H1 (cell line): ENCODE data around the gene FAM161A. TPM values are rescaled to one million over a fixed set of nuclear protein-coding genes. Genes with fewer than 3 reads are reported as not detected.

Experiments
- CTCF ChIA-PET: fragments of 300-600 bp; sonication (Branson Sonifier 250); formaldehyde crosslinking; loops from one replicate; lab custom pipeline; 2021; ENCODE audit not compliant: partially characterized antibody; lab: Charles Lee
- POLR2A ChIA-PET: fragments of 300-600 bp; sonication (Branson Sonifier 250); formaldehyde crosslinking; loops from one replicate; lab custom pipeline; 2021; ENCODE audit warnings: inconsistent platforms; ENCODE audit not compliant: partially characterized antibody; lab: Charles Lee
- DNase-seq, 2 experiments: peaks; one replicate each; pipeline versions ENCODE4 v3.0.0 to v3.0.0-alpha.2; 2010 to 2022; ENCODE audit warnings: low spot score in 2 of 2, low read depth in 1 of 2, mixed read lengths in 1 of 2
- FAIRE-seq: peaks from 2 replicates; lab custom pipeline; 2011; peaks lifted over from hg19 to GRCh38; lab: Jason Lieb, UNC
- H2AFZ ChIP-seq: 2 replicates; pipeline ENCODE4 v1.8.1; 2012; ENCODE audit warnings: low read length, inconsistent platforms
- H2AK5ac ChIP-seq: 2 replicates; pipeline ENCODE4 v1.6.1; 2013; ENCODE audit warnings: low read depth, low read length
- H2BK120ac ChIP-seq: replicated peaks from 2 replicates; pipeline ENCODE3; 2013; ENCODE audit warnings: low read depth, low read length, inconsistent platforms
- H2BK12ac ChIP-seq: 2 replicates; pipeline ENCODE4 v1.6.1; 2013; ENCODE audit warnings: low read depth, low read length
- H2BK15ac ChIP-seq: 2 replicates; pipeline ENCODE4 v1.6.1; 2013; ENCODE audit warnings: low read length
- H2BK20ac ChIP-seq: 2 replicates; pipeline ENCODE4 v1.6.1; 2013; ENCODE audit warnings: low read length
- H2BK5ac ChIP-seq: 2 replicates; pipeline ENCODE4 v1.6.1; 2013; ENCODE audit warnings: low read depth, low read length
- H3K14ac ChIP-seq: 2 replicates; pipeline ENCODE4 v1.6.1; 2013; ENCODE audit warnings: inconsistent platforms; ENCODE audit not compliant: insufficient read length
- H3K18ac ChIP-seq: 2 replicates; pipeline ENCODE4 v1.6.1; 2013; ENCODE audit warnings: low read length; ENCODE audit errors: extremely low read depth
- H3K23ac ChIP-seq: 2 replicates; pipeline ENCODE4 v1.6.1; 2013; ENCODE audit warnings: inconsistent platforms; ENCODE audit not compliant: insufficient read length
- H3K23me2 ChIP-seq: 2 replicates; pipeline ENCODE4 v1.6.1; 2013; ENCODE audit warnings: low read depth, low read length
- H3K27ac ChIP-seq: 2 replicates; pipeline ENCODE4 v1.6.1; 2011; ENCODE audit warnings: low read depth, low read length, inconsistent platforms
- H3K27me3 ChIP-seq, 4 experiments: replicated peaks in 1 of 4; 1 replicate in 1 of 4; 2 replicates in 3 of 4; pipeline versions ENCODE4 v1.6.1 to v1.8.1; 2011 to 2013; ENCODE audit warnings: low read length in 3 of 4, mild to moderate bottlenecking in 3 of 4, inconsistent platforms in 2 of 4, mixed read lengths in 2 of 4, moderate library complexity in 1 of 4; ENCODE audit not compliant: control insufficient read depth in 3 of 4, insufficient read depth in 3 of 4; ENCODE audit errors: extremely low read depth in 1 of 4
- H3K36me3 ChIP-seq, 4 experiments: 2 replicates each; pipeline versions ENCODE4 v1.6.1 to v1.8.1; 2011 to 2013; ENCODE audit warnings: mild to moderate bottlenecking in 4 of 4, low read length in 3 of 4, moderate library complexity in 2 of 4, control low read depth in 1 of 4, inconsistent platforms in 1 of 4; ENCODE audit not compliant: insufficient read depth in 4 of 4, control insufficient read depth in 2 of 4
- H3K4ac ChIP-seq: replicated peaks from 2 replicates; pipeline ENCODE3; 2013; ENCODE audit warnings: low read length, low read depth, mixed read lengths, inconsistent platforms; ENCODE audit not compliant: insufficient read length
- H3K4me1 ChIP-seq, 4 experiments: replicated peaks in 1 of 4; 1 replicate in 1 of 4; 2 replicates in 3 of 4; pipeline versions ENCODE4 v1.6.1 to v1.8.1; 2011 to 2013; ENCODE audit warnings: low read length in 3 of 4, inconsistent platforms in 2 of 4, mixed read lengths in 1 of 4; ENCODE audit not compliant: insufficient read depth in 4 of 4, control insufficient read depth in 3 of 4
- H3K4me2 ChIP-seq, 2 experiments: 2 replicates each; pipeline versions ENCODE4 v1.6.1 to v1.8.1; 2011 to 2013; ENCODE audit warnings: low read depth in 2 of 2, low read length in 2 of 2, control low read depth in 1 of 2, inconsistent platforms in 1 of 2, mild to moderate bottlenecking in 1 of 2; ENCODE audit not compliant: insufficient read depth in 1 of 2
- H3K4me3 ChIP-seq, 4 experiments: fragments of 200-600, 300-600 bp in 1 of 4; sonication (generic), shearing (Covaris generic), sonication (Bioruptor Twin) in 1 of 4; 2 replicates each; pipeline versions ENCODE4 v1.5.1 to v1.8.1; 2011 to 2016; ENCODE audit warnings: low read length in 4 of 4, low read depth in 3 of 4, control low read depth in 2 of 4, inconsistent platforms in 2 of 4, mild to moderate bottlenecking in 2 of 4, mixed read lengths in 1 of 4, moderate library complexity in 1 of 4; ENCODE audit not compliant: insufficient read depth in 2 of 4; ENCODE audit errors: extremely low read depth in 1 of 4
- H3K56ac ChIP-seq: replicated peaks from 2 replicates; pipeline ENCODE3; 2013; ENCODE audit warnings: low read depth, mild to moderate bottlenecking, mixed read lengths, low read length, inconsistent platforms; ENCODE audit not compliant: insufficient read length
- H3K79me1 ChIP-seq: 2 replicates; pipeline ENCODE4 v1.6.1; 2013; ENCODE audit warnings: low read depth, low read length, control low read depth
- H3K79me2 ChIP-seq, 2 experiments: 2 replicates each; pipeline versions ENCODE4 v1.6.1 to v1.8.1; 2012 to 2013; ENCODE audit warnings: low read length in 2 of 2, mild to moderate bottlenecking in 2 of 2, inconsistent platforms in 1 of 2; ENCODE audit not compliant: insufficient read depth in 2 of 2, control insufficient read depth in 1 of 2
- H3K9ac ChIP-seq, 4 experiments: replicated peaks in 1 of 4; 1 replicate in 1 of 4; 2 replicates in 3 of 4; pipeline versions ENCODE4 v1.6.1 to v1.8.1; 2011 to 2013; ENCODE audit warnings: low read depth in 3 of 4, low read length in 3 of 4, control low read depth in 2 of 4, mild to moderate bottlenecking in 2 of 4, moderate library complexity in 2 of 4, inconsistent platforms in 1 of 4; ENCODE audit errors: extremely low read depth in 1 of 4
- H3K9me3 ChIP-seq, 2 experiments: 2 replicates each; pipeline versions ENCODE4 v1.6.1 to v1.8.1; 2012 to 2013; ENCODE audit warnings: mild to moderate bottlenecking in 2 of 2, moderate library complexity in 2 of 2, control low read depth in 1 of 2, inconsistent platforms in 1 of 2, low read depth in 1 of 2, low read length in 1 of 2, mixed read lengths in 1 of 2; ENCODE audit not compliant: insufficient read depth in 2 of 2
- H4K20me1 ChIP-seq, 2 experiments: replicated peaks in 1 of 2; 2 replicates each; pipeline versions ENCODE3 to v1.8.1; 2011 to 2013; ENCODE audit warnings: inconsistent platforms in 2 of 2, low read length in 2 of 2, mild to moderate bottlenecking in 1 of 2; ENCODE audit not compliant: insufficient read depth in 2 of 2, control insufficient read depth in 1 of 2
- H4K5ac ChIP-seq: 2 replicates; pipeline ENCODE4 v1.6.1; 2013; ENCODE audit warnings: low read length, low read depth, mixed read lengths, inconsistent platforms; ENCODE audit not compliant: insufficient read length
- H4K8ac ChIP-seq: 2 replicates; pipeline ENCODE4 v1.8.0; 2013; ENCODE audit warnings: mild to moderate bottlenecking, moderate library complexity, low read length, inconsistent platforms; ENCODE audit not compliant: insufficient read depth; ENCODE audit errors: extremely low read depth
- H4K91ac ChIP-seq: replicated peaks from 2 replicates; pipeline ENCODE3; 2013; ENCODE audit warnings: low read length, mixed read lengths, inconsistent platforms; ENCODE audit not compliant: insufficient read length
- BACH1 ChIP-seq: IDR thresholded peaks from 2 replicates; pipeline ENCODE4 v1.6.1; 2012; ENCODE audit warnings: low read length, improper control_type of control experiment
- BRCA1 ChIP-seq: IDR thresholded peaks from 2 replicates; pipeline ENCODE4 v1.6.1; 2012; ENCODE audit warnings: low read depth, low read length, improper control_type of control experiment
- CTCF ChIP-seq, 3 experiments: IDR thresholded peaks; 1 replicate in 2 of 3; 2 replicates in 1 of 3; pipeline versions ENCODE4 v1.5.1 to v1.6.1; 2011; ENCODE audit warnings: low read length in 3 of 3, mild to moderate bottlenecking in 3 of 3, inconsistent platforms in 2 of 3, low read depth in 1 of 3, moderate library complexity in 1 of 3; ENCODE audit not compliant: insufficient read depth in 1 of 3; ENCODE audit errors: control extremely low read depth in 1 of 3
- GTF2F1 ChIP-seq: IDR thresholded peaks from 2 replicates; pipeline ENCODE4 v1.6.1; 2012; ENCODE audit warnings: low read depth, low read length, improper control_type of control experiment, borderline replicate concordance
- KDM1A ChIP-seq: fragments of 200-600, 300-600 bp; sonication (generic); IDR thresholded peaks from 2 replicates; pipeline ENCODE4 v1.7.1; 2016; ENCODE audit warnings: mild to moderate bottlenecking, low read length, borderline replicate concordance
- RBBP5 ChIP-seq: IDR thresholded peaks from 2 replicates; pipeline ENCODE4 v1.7.1; 2012; ENCODE audit warnings: low read depth, mild to moderate bottlenecking, inconsistent platforms, low read length, moderate library complexity, borderline replicate concordance
- RFX5 ChIP-seq: IDR thresholded peaks from 2 replicates; pipeline ENCODE4 v1.6.1; 2011; ENCODE audit warnings: low read depth, low read length, improper control_type of control experiment, borderline replicate concordance
- SIX5 ChIP-seq: IDR thresholded peaks from 2 replicates; pipeline ENCODE4 v1.6.1; 2011; ENCODE audit warnings: mild to moderate bottlenecking, low read depth, low read length
- SP1 ChIP-seq: IDR thresholded peaks from 2 replicates; pipeline ENCODE4 v1.6.1; 2011; ENCODE audit warnings: low read depth, low read length
- SRF ChIP-seq: IDR thresholded peaks from 2 replicates; pipeline ENCODE4 v1.6.1; 2011; ENCODE audit warnings: mild to moderate bottlenecking, low read depth, low read length, moderate library complexity
- ZNF274 ChIP-seq: IDR thresholded peaks from 2 replicates; pipeline ENCODE4 v1.7.0; 2012; ENCODE audit warnings: low read length, borderline replicate concordance; ENCODE audit errors: extremely low read depth
- WGBS, 2 experiments: shearing (Covaris generic) in 1 of 2; methylation state at CpG; one replicate each; pipeline versions ENCODE4 v1.1.6 to v1.1.7; 2013 to 2015; ENCODE audit warnings: low lambda C conversion rate in 2 of 2, mixed read lengths in 2 of 2, inconsistent platforms in 1 of 2, low coverage in 1 of 2, missing lambda C conversion rate in 1 of 2; ENCODE audit not compliant: insufficient replicate concordance in 2 of 2, insufficient coverage in 1 of 2, insufficient read length in 1 of 2; ENCODE audit errors: extremely low coverage in 1 of 2, missing lambda C conversion rate in 1 of 2; 5-methylcytosine and 5-hydroxymethylcytosine counted together
- polyA plus RNA-seq, 7 experiments: library from polyadenylated mRNA; depleted of rRNA in 3 of 7; stranded (reverse) in 5 of 7; unstranded in 2 of 7; fragments of >200 nt in 5 of 7; fragments of 200-250 nt in 2 of 7; gene quantifications; 1 replicate in 5 of 7; 2 replicates in 1 of 7; 4 replicates in 1 of 7; pipeline versions ENCODE4 v1.2.1 to v1.2.3, GENCODE V29; 2011 to 2013; ENCODE audit warnings: missing spikeins in 2 of 7, mixed read lengths in 2 of 7
- total RNA-seq: library from RNA; stranded (reverse); fragmentation: NEBNext Ultra II Directional; extraction: Animal tissue kit (Norgen Biotek cat#: 25700); gene quantifications from 2 replicates; pipeline ENCODE4 v1.2.1, GENCODE V29; 2021

FAM161A gene
- total and polyA plus RNA-seq, 2 of the 8 experiments (the other 6 are each of a cell fraction or from before 2014, with no cell fraction given), result 1.6 to 9.7 TPM

DNA sequence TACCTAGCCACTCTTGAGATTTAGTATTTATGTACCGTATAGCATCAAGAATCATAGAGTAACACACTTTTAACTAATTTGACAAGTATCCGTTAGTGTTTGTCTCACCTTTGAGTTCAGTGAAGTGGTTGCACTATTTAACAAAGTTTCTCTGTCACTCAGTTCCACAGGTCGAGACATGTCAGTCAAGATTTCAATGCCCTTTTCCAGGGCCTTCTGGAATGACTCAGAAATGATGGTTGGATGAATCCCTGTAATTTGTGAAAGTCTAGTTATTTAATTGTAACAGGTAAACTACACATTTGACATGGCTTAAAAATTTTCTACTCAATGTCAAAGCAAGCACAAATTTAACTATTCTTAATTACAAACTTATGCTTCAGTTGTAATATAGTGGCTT lies 24.9 kb upstream of the FAM161A start:
- Histone ChIP-seq H3K9me3 (no peaks in the 10 kb centered on the region), H3K23me2 (no peaks in the 10 kb centered on the region), H3K79me2 (peaks cover 0 to 10% of the 10 kb centered on the region in 2 experiments; a peak in 1 of 4 replicates), H4K20me1 (peaks cover 1% of the 10 kb centered on the region in 2 experiments), H3K4me2 (no peak overlapping the region), H3K4me1 (no peaks in the 10 kb centered on the region), H2BK120ac (no peak overlapping the region), H3K4ac (no peak overlapping the region), H3K27ac (no peak overlapping the region), H2BK20ac (no peak overlapping the region), H4K91ac (no peak overlapping the region), H3K14ac (no peak overlapping the region), H3K9ac (no peak overlapping the region), H3K4me3 (no peak overlapping the region), H4K8ac (no peak overlapping the region), H2BK12ac (no peak overlapping the region), H3K36me3 (peaks cover 35 to 99% (median 75%) of the 10 kb centered on the region in 4 experiments), H3K27me3 (no peaks in the 10 kb centered on the region), H2BK5ac (no peak overlapping the region), H3K18ac (no peak overlapping the region), H3K79me1 (no peaks in the 10 kb centered on the region), H3K56ac (no peak overlapping the region), H2AFZ (no peak overlapping the region), H4K5ac (no peak overlapping the region), H2BK15ac (no peak overlapping the region), H3K23ac (no peak overlapping the region), H2AK5ac (no peak overlapping the region)
- CTCF ChIA-PET, result interaction anchor here (0.6 to 0.7 kb wide), 2 partner anchors 122 to 372 kb away, joined by 3 to 4 read pairs; no protein-coding TSS in a partner anchor
- POLR2A ChIA-PET, result interaction anchor here (0.8 to 3.3 kb wide), 5 partner anchors 7 to 16 kb away, joined by 4 to 21 read pairs (median 5); no protein-coding TSS in a partner anchor
- no peak for FAIRE-seq
- no peak for TF ChIP-seq RBBP5
- TF ChIP-seq GTF2F1, result no peak
- no peak for TF ChIP-seq SP1
- TF ChIP-seq CTCF (IDR thresholded peaks at IDR 0.05; ENCODE audit: control extremely low read depth in 1 of 3, insufficient read depth in 1 of 3, low read depth in 1 of 3, low read length in 3 of 3), result no peak
- no peak for TF ChIP-seq BRCA1
- no peak for TF ChIP-seq SIX5
- TF ChIP-seq RFX5, result no peak
- TF ChIP-seq ZNF274, result no peak
- no peak for TF ChIP-seq BACH1
- no peak for TF ChIP-seq KDM1A
- no peak for TF ChIP-seq SRF
- 95% methylated on average over 3 of the region's 3 CpGs; no CpG with 5 or more reads in 1 of the 2 experiments for WGBS, 2 experiments
- DNase-seq, result no peak
